Measurements from ENCODE around the gene CLDN7. TPM values are rescaled to one million over a fixed set of nuclear protein-coding genes. Genes with fewer than 3 reads are reported as not detected.

CLDN7 gene
- total RNA-seq, result 1 to 10 TPM; 1.8 to 3.4 (median 2.8) TPM
- 2.9 TPM for polyA plus RNA-seq
- long read RNA-seq, donor 1, partial matches to known transcripts, result 0 of 2 reads
- long read RNA-seq, donor 1, other reads (novel, unspliced or antisense), result 0 of 2 reads
- long read RNA-seq, donor 2, partial matches to known transcripts, result 0 of 1 reads
- long read RNA-seq, donor 2, other reads (novel, unspliced or antisense), result 0 of 1 reads
- long read RNA-seq, donor 3, partial matches to known transcripts, result 1 of 1 reads
- long read RNA-seq, donor 3, other reads (novel, unspliced or antisense), result 0 of 1 reads
- long read RNA-seq, donor 4, result 0 reads

GRCh38 chr17:7262192-7262934 lies at the start of gene CLDN7:
TSS of gene CLDN7 (minus strand) at chr17:7262478. CDS start at chr17:7262043, 435 bp downstream.
- intact Hi-C loops (cut with DNase I), result no loop called here
- no peaks in the 10 kb centered on the region for H3K4me1 ChIP-seq (ENCODE audit: control insufficient read depth, insufficient read depth, low read length)
- no peak within 1 kb of the TSS for H3K27ac ChIP-seq (ENCODE audit: low read length)
- H3K4me3 ChIP-seq (ENCODE audit: low read length), result peak within 1 kb of the TSS; percentile 36
- no peaks in the 10 kb centered on the region for H3K9me3 ChIP-seq (ENCODE audit: control insufficient read depth, low read length)
- H3K27me3 ChIP-seq (ENCODE audit: control insufficient read depth, insufficient read depth), result no peaks in the 10 kb centered on the region
- WGBS, result 7% methylated on average over 64 of the region's 64 CpGs
- ATAC-seq, result peak in 1 of 2 donors; percentile 25
- no peak for DNase-seq

GRCh38 chr17:7311110-7311705 lies 48.9 kb upstream of the CLDN7 start:
- ATAC-seq (no peak), DNase-seq (peak in 1 of 3 donors; percentile 17)
- no peaks in the 10 kb centered on the region for H3K9me3 ChIP-seq (ENCODE audit: control insufficient read depth, low read length)
- no peaks in the 10 kb centered on the region for H3K27me3 ChIP-seq (ENCODE audit: control insufficient read depth, insufficient read depth)
- intact Hi-C loops (cut with DNase I), result no loop called here
- H3K27ac ChIP-seq (ENCODE audit: low read length), result no peak overlapping the region
- WGBS, result 76% methylated on average over 7 of the region's 7 CpGs
- H3K4me3 ChIP-seq (ENCODE audit: low read length), result no peak overlapping the region
- peaks cover 6% of the 10 kb centered on the region for H3K4me1 ChIP-seq (ENCODE audit: control insufficient read depth, insufficient read depth, low read length)

GRCh38 chr17:7309628-7310027 lies 47.4 kb upstream of the CLDN7 start:
- Histone ChIP-seq H3K4me1 (ENCODE audit: control insufficient read depth, insufficient read depth, low read length) (peaks cover 6% of the 10 kb centered on the region), H3K9me3 (ENCODE audit: control insufficient read depth, low read length) (no peaks in the 10 kb centered on the region), H3K4me3 (ENCODE audit: low read length) (no peak overlapping the region), H3K27ac (ENCODE audit: low read length) (no peak overlapping the region), H3K27me3 (ENCODE audit: control insufficient read depth, insufficient read depth) (no peaks in the 10 kb centered on the region)
- no peak for ATAC-seq
- DNase-seq, result peak in 1 of 3 donors; percentile 27
- whole genome bisulfite sequencing, result 89% methylated on average over 12 of the region's 12 CpGs
- intact Hi-C loops (cut with DNase I), result no loop called here

- intact Hi-C loops (cut with DNase I), result no loop called here
Observed at GRCh38 chr17:7308625-7309433, 46.6 kb upstream of the CLDN7 start.

GRCh38 chr17:7307686-7308624 lies 45.7 kb upstream of the CLDN7 start:
- peak overlapping the region; percentile 89 for H3K27ac ChIP-seq (ENCODE audit: low read length)
- intact Hi-C loops (cut with DNase I), result no loop called here
- no peaks in the 10 kb centered on the region for H3K27me3 ChIP-seq (ENCODE audit: control insufficient read depth, insufficient read depth)
- no peaks in the 10 kb centered on the region for H3K9me3 ChIP-seq (ENCODE audit: control insufficient read depth, low read length)
- WGBS, result under 1% methylated on average over 104 of the region's 104 CpGs
- H3K4me3 ChIP-seq (ENCODE audit: low read length), result peak overlapping the region; percentile 83
- ATAC-seq, result peak; percentile 21 to 22
- DNase-seq, result peak; percentile 70 to 88 (median 85)
- H3K4me1 ChIP-seq (ENCODE audit: control insufficient read depth, insufficient read depth, low read length), result peaks cover 3% of the 10 kb centered on the region

More at GRCh38 chr17:7308625-7309433, 46.6 kb upstream of the CLDN7 start:
- Histone ChIP-seq H3K9me3 (ENCODE audit: control insufficient read depth, low read length) (no peaks in the 10 kb centered on the region), H3K27ac (ENCODE audit: low read length) (peak overlapping the region; percentile 89), H3K4me1 (ENCODE audit: control insufficient read depth, insufficient read depth, low read length) (peaks cover 3% of the 10 kb centered on the region), H3K27me3 (ENCODE audit: control insufficient read depth, insufficient read depth) (no peaks in the 10 kb centered on the region), H3K4me3 (ENCODE audit: low read length) (peak overlapping the region; percentile 83)
- peak; percentile 74 to 83 (median 78) for DNase-seq
- ATAC-seq, result peak in 1 of 2 donors; percentile 37
- WGBS, result 1% methylated on average over 14 of the region's 14 CpGs

- H3K9me3 ChIP-seq (ENCODE audit: control insufficient read depth, low read length), result no peaks in the 10 kb centered on the region
- intact Hi-C loops (cut with DNase I), result no loop called here
- ATAC-seq (peak; percentile 94 to 96), DNase-seq (peak; percentile 100)
- H3K4me1 ChIP-seq (ENCODE audit: control insufficient read depth, insufficient read depth, low read length), result peaks cover 3% of the 10 kb centered on the region
- under 1% methylated on average over 64 of the region's 64 CpGs for WGBS
- H3K27ac ChIP-seq (ENCODE audit: low read length), result peak within 1 kb of the TSS; percentile 89
- no peaks in the 10 kb centered on the region for H3K27me3 ChIP-seq (ENCODE audit: control insufficient read depth, insufficient read depth)
- H3K4me3 ChIP-seq (ENCODE audit: low read length), result peak within 1 kb of the TSS; percentile 83
Observed at GRCh38 chr17:7306911-7307685, 44.8 kb upstream of the CLDN7 start, which contains the start of gene EIF5A. TSS of gene EIF5A (plus strand) at chr17:7307628. CDS start at chr17:7309636, 2,008 bp downstream.

GRCh38 chr17:7304179-7304578 lies 41.9 kb upstream of the CLDN7 start:
- H3K27ac ChIP-seq (ENCODE audit: low read length), result no peak overlapping the region
- no peaks in the 10 kb centered on the region for H3K27me3 ChIP-seq (ENCODE audit: control insufficient read depth, insufficient read depth)
- WGBS, result 96% methylated on average over 7 of the region's 7 CpGs
- no peaks in the 10 kb centered on the region for H3K9me3 ChIP-seq (ENCODE audit: control insufficient read depth, low read length)
- H3K4me3 ChIP-seq (ENCODE audit: low read length), result no peak overlapping the region
- intact Hi-C loops (cut with DNase I), result no loop called here
- DNase-seq, result peak in 1 of 3 donors; percentile 17
- peaks cover 3% of the 10 kb centered on the region for H3K4me1 ChIP-seq (ENCODE audit: control insufficient read depth, insufficient read depth, low read length)
- no peak for ATAC-seq

GRCh38 chr17:7296189-7296861 lies 34.0 kb upstream of the CLDN7 start:
- DNase-seq (peak; percentile 86 to 95 (median 94)), ATAC-seq (peak; percentile 83 to 84)
- Histone ChIP-seq H3K4me3 (ENCODE audit: low read length) (no peak overlapping the region), H3K9me3 (ENCODE audit: control insufficient read depth, low read length) (no peaks in the 10 kb centered on the region), H3K27ac (ENCODE audit: low read length) (peak overlapping the region; percentile 71), H3K4me1 (ENCODE audit: control insufficient read depth, insufficient read depth, low read length) (peaks cover 12% of the 10 kb centered on the region), H3K27me3 (ENCODE audit: control insufficient read depth, insufficient read depth) (no peaks in the 10 kb centered on the region)
- 3% methylated on average over 51 of the region's 51 CpGs for WGBS
- intact Hi-C loops (cut with DNase I), result loop anchor here (1.0 to 10.0 kb wide), 3 partner anchors 16 to 48 kb away; partner anchors contain the start of gene SLC2A4 (in 2 of the 4)
